Right lobe of liver (tissue), 4 donors: ENCODE results near the gene PCA3.

Experiments
- CTCF ChIP-seq, 4 donors: fragments of 200-600 bp in 3 of 4; fragments of 450-650 bp in 1 of 4; IDR thresholded peaks; one replicate each; pipeline versions ENCODE4 v1.5.1 to v1.8.0; 2016 to 2022; ENCODE audit warnings: antibody characterized with exemption in 4 of 4, mild to moderate bottlenecking in 2 of 4
- POLR2A ChIP-seq: fragments of 450-650 bp; IDR thresholded peaks from one replicate; pipeline ENCODE4 v1.6.1; 2017; ENCODE audit warnings: antibody characterized with exemption, mild to moderate bottlenecking
- donor health status: DM: no; HTN: no; CAD: no.
- donor health status: DM: no; HTN: no; CAD: no.
- donor health status: DM: no; HTN: yes; CAD: no.

GRCh38 chr9:76803762-76804161 is 39.5 kb downstream of the PCA3 start:
- TF ChIP-seq POLR2A (no peak), CTCF (IDR thresholded peaks at IDR 0.05) (no peak)
